Measurements from ENCODE around the gene IL17RE.
"Not testable (repeated sequence)": the region's sequence is repeated elsewhere in the genome, so short reads cannot be mapped to it uniquely, and the experiment has no call there.

IL17RE gene

GRCh38 chr3:9937486-9938238 lies 35.0 kb downstream of the IL17RE start:
- no peak for DNase-seq

- no peak for DNase-seq
Measured at GRCh38 chr3:9938966-9939365, 36.3 kb downstream of the IL17RE start.

GRCh38 chr3:9939906-9940305 lies 37.3 kb downstream of the IL17RE start:
- not testable (repeated sequence) for DNase-seq

- DNase-seq, result no peak
Measured at GRCh38 chr3:9940746-9941145, 38.1 kb downstream of the IL17RE start.

- no peak for DNase-seq
Measured at GRCh38 chr3:9942164-9942563, 39.5 kb downstream of the IL17RE start.

GRCh38 chr3:9942934-9943690 lies 40.5 kb downstream of the IL17RE start:
- DNase-seq, result no peak

GRCh38 chr3:9944271-9944670 lies 41.6 kb downstream of the IL17RE start:
- no peak for DNase-seq

GRCh38 chr3:9945358-9945757 lies 42.7 kb downstream of the IL17RE start:
- DNase-seq, result no peak

- no peak for DNase-seq
Measured at GRCh38 chr3:9946112-9947024, 43.7 kb downstream of the IL17RE start.

GRCh38 chr3:9947025-9947995 lies 44.7 kb downstream of the IL17RE start:
- no peak for DNase-seq

- DNase-seq, result no peak
Measured at GRCh38 chr3:9948586-9948985, 45.9 kb downstream of the IL17RE start.

- DNase-seq, result no peak
Measured at GRCh38 chr3:9949115-9949514, 46.5 kb downstream of the IL17RE start.

- no peak for DNase-seq
Measured at GRCh38 chr3:9949626-9950025, 47.0 kb downstream of the IL17RE start.

GRCh38 chr3:9951126-9951525 lies 48.5 kb downstream of the IL17RE start:
- DNase-seq, result no peak

GRCh38 chr3:9951598-9951961 lies 48.9 kb downstream of the IL17RE start:
- no peak for DNase-seq

- no peak for DNase-seq
Measured at GRCh38 chr3:9951962-9952805, 49.5 kb downstream of the IL17RE start, which contains the start of gene PRRT3. Gene PRRT3, minus strand, starts transcription at chr3:9952408. Its CDS starts 2,293 bp downstream, at chr3:9950115.

GRCh38 chr3:9955067-9955502 lies 52.4 kb downstream of the IL17RE start:
- no peak for DNase-seq

GRCh38 chr3:9955611-9956352 lies 53.1 kb downstream of the IL17RE start:
- no peak for DNase-seq

- no peak for DNase-seq
Measured at GRCh38 chr3:9957214-9957613, 54.6 kb downstream of the IL17RE start.

- DNase-seq, result no peak
Measured at GRCh38 chr3:9965200-9965875, 62.7 kb downstream of the IL17RE start.
